ENCODE measurements around the gene MYO19.
"Not testable (repeated sequence)": the region's sequence is repeated elsewhere in the genome, so short reads cannot be mapped to it uniquely, and the experiment has no call there.

DNA sequence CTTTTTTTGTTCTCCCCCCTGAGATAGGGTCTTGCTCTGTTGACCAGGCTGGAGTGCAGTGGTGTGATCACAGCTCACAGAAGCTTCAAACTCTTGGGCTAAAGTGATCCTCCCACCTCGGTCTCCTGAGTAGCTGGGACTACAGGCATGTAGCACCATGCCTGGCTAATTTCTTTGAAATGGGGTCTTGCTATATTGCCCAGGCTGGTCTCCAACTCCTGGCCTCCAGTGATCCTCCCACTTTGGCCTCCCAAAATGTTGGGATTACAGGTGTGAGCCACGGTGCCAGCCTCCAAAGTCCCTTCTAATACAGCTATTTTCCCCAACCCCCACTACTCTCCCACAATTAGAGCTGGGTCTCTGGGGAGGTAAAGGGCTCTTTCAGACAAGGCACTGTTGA lies 26.2 kb downstream of the MYO19 start:
- TF ChIP-seq ZNF654 (tag by site-specific recombination; IDR thresholded peaks at IDR 0.05; ENCODE audit: low read depth); ZNF549 (tag by site-specific recombination; IDR thresholded peaks at IDR 0.05); ZNF76 (tag by site-specific recombination; IDR thresholded peaks at IDR 0.05; ENCODE audit: borderline replicate concordance, low read depth); ZNF223 (tag by site-specific recombination; IDR thresholded peaks at IDR 0.05); ZNF394 (tag by site-specific recombination; IDR thresholded peaks at IDR 0.05; ENCODE audit: borderline replicate concordance); ZNF776 (tag by site-specific recombination; IDR thresholded peaks at IDR 0.05; ENCODE audit: borderline replicate concordance): not testable (repeated sequence)
- TF ChIP-seq, protein P1, sequence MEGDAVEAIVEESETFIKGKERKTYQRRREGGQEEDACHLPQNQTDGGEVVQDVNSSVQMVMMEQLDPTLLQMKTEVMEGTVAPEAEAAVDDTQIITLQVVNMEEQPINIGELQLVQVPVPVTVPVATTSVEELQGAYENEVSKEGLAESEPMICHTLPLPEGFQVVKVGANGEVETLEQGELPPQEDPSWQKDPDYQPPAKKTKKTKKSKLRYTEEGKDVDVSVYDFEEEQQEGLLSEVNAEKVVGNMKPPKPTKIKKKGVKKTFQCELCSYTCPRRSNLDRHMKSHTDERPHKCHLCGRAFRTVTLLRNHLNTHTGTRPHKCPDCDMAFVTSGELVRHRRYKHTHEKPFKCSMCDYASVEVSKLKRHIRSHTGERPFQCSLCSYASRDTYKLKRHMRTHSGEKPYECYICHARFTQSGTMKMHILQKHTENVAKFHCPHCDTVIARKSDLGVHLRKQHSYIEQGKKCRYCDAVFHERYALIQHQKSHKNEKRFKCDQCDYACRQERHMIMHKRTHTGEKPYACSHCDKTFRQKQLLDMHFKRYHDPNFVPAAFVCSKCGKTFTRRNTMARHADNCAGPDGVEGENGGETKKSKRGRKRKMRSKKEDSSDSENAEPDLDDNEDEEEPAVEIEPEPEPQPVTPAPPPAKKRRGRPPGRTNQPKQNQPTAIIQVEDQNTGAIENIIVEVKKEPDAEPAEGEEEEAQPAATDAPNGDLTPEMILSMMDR (tag by site-specific recombination; IDR thresholded peaks at IDR 0.05) = not testable (repeated sequence)
- TF ChIP-seq, protein P2, sequence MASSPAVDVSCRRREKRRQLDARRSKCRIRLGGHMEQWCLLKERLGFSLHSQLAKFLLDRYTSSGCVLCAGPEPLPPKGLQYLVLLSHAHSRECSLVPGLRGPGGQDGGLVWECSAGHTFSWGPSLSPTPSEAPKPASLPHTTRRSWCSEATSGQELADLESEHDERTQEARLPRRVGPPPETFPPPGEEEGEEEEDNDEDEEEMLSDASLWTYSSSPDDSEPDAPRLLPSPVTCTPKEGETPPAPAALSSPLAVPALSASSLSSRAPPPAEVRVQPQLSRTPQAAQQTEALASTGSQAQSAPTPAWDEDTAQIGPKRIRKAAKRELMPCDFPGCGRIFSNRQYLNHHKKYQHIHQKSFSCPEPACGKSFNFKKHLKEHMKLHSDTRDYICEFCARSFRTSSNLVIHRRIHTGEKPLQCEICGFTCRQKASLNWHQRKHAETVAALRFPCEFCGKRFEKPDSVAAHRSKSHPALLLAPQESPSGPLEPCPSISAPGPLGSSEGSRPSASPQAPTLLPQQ (tag by site-specific recombination; IDR thresholded peaks at IDR 0.05) = not testable (repeated sequence)

Data from HEK293 (cell line).